Stimulated activated CD8-positive, alpha-beta memory T cell treated with anti-CD3 and anti-CD28 coated beads, Interleukin-12 subunit alpha, Interleukin-12 subunit beta, amount 100 ng/mL, for 24 hours (primary cell): Measurements from ENCODE around the gene SLC4A2.

ENCODE experiments used
- DNase-seq: peaks from one replicate; pipeline ENCODE4 v3.0.0-alpha.2; 2020; ENCODE audit errors: extremely low read depth

SLC4A2 gene

GRCh38 chr7:151093748-151094147 is 34.4 kb downstream of the SLC4A2 start:
- DNase-seq, result no peak

- no peak for DNase-seq
Observed at GRCh38 chr7:151094675-151095074, 35.3 kb downstream of the SLC4A2 start.

- DNase-seq, result no peak
Observed at GRCh38 chr7:151095123-151095797, 35.9 kb downstream of the SLC4A2 start.

- DNase-seq, result no peak
Observed at GRCh38 chr7:151095828-151096475, 36.6 kb downstream of the SLC4A2 start.

GRCh38 chr7:151099486-151100211 is 40.3 kb downstream of the SLC4A2 start:
- DNase-seq, result no peak

GRCh38 chr7:151100921-151101320 is 41.5 kb downstream of the SLC4A2 start:
- no peak for DNase-seq

- no peak for DNase-seq
Observed at GRCh38 chr7:151101621-151102396, 42.4 kb downstream of the SLC4A2 start.

GRCh38 chr7:151102991-151103390 is 43.6 kb downstream of the SLC4A2 start:
- no peak for DNase-seq

- no peak for DNase-seq
Observed at GRCh38 chr7:151103973-151104372, 44.6 kb downstream of the SLC4A2 start.

GRCh38 chr7:151104411-151105235 is 45.2 kb downstream of the SLC4A2 start:
- no peak for DNase-seq

- DNase-seq, result no peak
Observed at GRCh38 chr7:151107882-151108281, 48.5 kb downstream of the SLC4A2 start.

- no peak for DNase-seq
Observed at GRCh38 chr7:151109094-151110048, 50.0 kb downstream of the SLC4A2 start.

- no peak for DNase-seq
Observed at GRCh38 chr7:151110236-151110940, 51.0 kb downstream of the SLC4A2 start.

- DNase-seq, result peak; percentile 39
Observed at GRCh38 chr7:151110941-151111645, 51.7 kb downstream of the SLC4A2 start.

- DNase-seq, result no peak
Observed at GRCh38 chr7:151113344-151114150, 54.2 kb downstream of the SLC4A2 start.

- no peak for DNase-seq
Observed at GRCh38 chr7:151114151-151115090, 55.0 kb downstream of the SLC4A2 start.
